Loucy (cell line): Measurements from ENCODE around the gene EIF4G3.

ENCODE experiments used
- H2AFZ ChIP-seq: fragments of 200-600 bp; sonication (generic); 2 replicates; pipeline ENCODE4 v1.6.0; 2016; ENCODE audit warnings: antibody characterized with exemption, mild to moderate bottlenecking, low read length, moderate library complexity
- H3F3A ChIP-seq: fragments of 200-600 bp; 2 replicates; pipeline ENCODE4 v1.6.0; 2016; ENCODE audit warnings: antibody characterized with exemption, low read depth, mild to moderate bottlenecking
- H3K27me3 ChIP-seq: fragments of 200-600 bp; sonication (generic); 2 replicates; pipeline ENCODE4 v1.6.1; 2014; ENCODE audit warnings: low read length, mild to moderate bottlenecking; ENCODE audit not compliant: insufficient read depth, poor library complexity, severe bottlenecking
- H3K36me3 ChIP-seq: fragments of 200-600 bp; sonication (generic); 2 replicates; pipeline ENCODE4 v1.6.1; 2016; ENCODE audit warnings: low read length; ENCODE audit not compliant: insufficient read depth
- H3K4me1 ChIP-seq: fragments of 200-600 bp; sonication (generic); 2 replicates; pipeline ENCODE4 v1.5.1; 2014; ENCODE audit warnings: low read length, mild to moderate bottlenecking; ENCODE audit not compliant: insufficient read depth, poor library complexity, severe bottlenecking
- H3K4me2 ChIP-seq: fragments of 200-600 bp; sonication (generic); 2 replicates; pipeline ENCODE4 v1.6.0; 2014; ENCODE audit warnings: antibody characterized with exemption, low read length, low read depth, mild to moderate bottlenecking; ENCODE audit not compliant: poor library complexity, severe bottlenecking
- H3K4me3 ChIP-seq: fragments of 200-600 bp; sonication (generic); 2 replicates; pipeline ENCODE4 v1.5.1; 2014; ENCODE audit warnings: low read length, mild to moderate bottlenecking, mixed read lengths; ENCODE audit not compliant: poor library complexity, severe bottlenecking
- H3K79me2 ChIP-seq: fragments of 200-600 bp; sonication (generic); 2 replicates; pipeline ENCODE4 v1.6.1; 2014; ENCODE audit warnings: low read length; ENCODE audit not compliant: insufficient read depth
- H3K9ac ChIP-seq: fragments of 200-600 bp; sonication (generic); 2 replicates; pipeline ENCODE4 v1.6.0; 2014; ENCODE audit warnings: mild to moderate bottlenecking, low read depth, low read length, moderate library complexity; ENCODE audit not compliant: poor library complexity, severe bottlenecking
- H3K9me2 ChIP-seq: fragments of 200-600 bp; sonication (generic); replicated peaks from 2 replicates; pipeline ENCODE4 v1.6.1; 2016; ENCODE audit warnings: low read depth, low read length, mixed read lengths
- H3K9me3 ChIP-seq: fragments of 200-600 bp; sonication (generic); 2 replicates; pipeline ENCODE4 v1.6.1; 2014; ENCODE audit warnings: mild to moderate bottlenecking, antibody characterized with exemption, low read length, low read depth; ENCODE audit not compliant: insufficient read depth
- H4K20me1 ChIP-seq: fragments of 200-600 bp; sonication (generic); 2 replicates; pipeline ENCODE4 v1.6.0; 2014; ENCODE audit warnings: antibody characterized with exemption, low read length, mild to moderate bottlenecking; ENCODE audit not compliant: insufficient read depth, poor library complexity, severe bottlenecking
- EZH2phosphoT487 ChIP-seq: fragments of 200-600 bp; IDR thresholded peaks from 2 replicates; pipeline ENCODE4 v1.6.1; 2018; ENCODE audit warnings: antibody characterized with exemption, mild to moderate bottlenecking, moderate library complexity, borderline replicate concordance
- TF ChIP-seq, protein P1 (sequence below): fragments of 200-600 bp; sonication (generic); conservative IDR thresholded peaks from 2 replicates; pipeline ENCODE4 v1.5.1; 2014; ENCODE audit warnings: mild to moderate bottlenecking, antibody characterized with exemption, low read length

EIF4G3 gene

DNA sequence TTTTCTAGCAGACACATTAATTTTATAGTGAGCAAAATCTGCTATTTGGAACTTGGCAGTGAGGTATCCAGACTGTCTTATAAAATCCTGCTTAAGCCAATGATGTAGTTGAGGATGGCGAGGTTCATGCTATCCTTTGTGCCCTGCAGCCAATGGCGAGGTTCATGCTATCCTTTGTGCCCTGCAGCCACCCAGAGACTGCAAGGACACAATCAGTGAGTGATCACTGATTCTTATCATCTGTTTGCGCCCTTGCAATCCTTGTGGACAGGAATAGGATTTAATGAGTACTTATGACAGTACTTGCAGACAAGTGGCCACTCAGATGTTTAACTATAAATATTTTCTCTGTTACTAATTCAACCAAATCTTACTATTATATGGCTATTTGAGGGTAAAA is 112.6 kb downstream of the EIF4G3 start:
- H3K9me2 ChIP-seq = no peaks in the 10 kb centered on the region
- H4K20me1 ChIP-seq = no peaks in the 10 kb centered on the region
- no peaks in the 10 kb centered on the region for H3K79me2 ChIP-seq
- no peak overlapping the region for H3K4me3 ChIP-seq
- no peaks in the 10 kb centered on the region for H3F3A ChIP-seq
- no peak for TF ChIP-seq EZH2phosphoT487
- TF ChIP-seq, protein P1, sequence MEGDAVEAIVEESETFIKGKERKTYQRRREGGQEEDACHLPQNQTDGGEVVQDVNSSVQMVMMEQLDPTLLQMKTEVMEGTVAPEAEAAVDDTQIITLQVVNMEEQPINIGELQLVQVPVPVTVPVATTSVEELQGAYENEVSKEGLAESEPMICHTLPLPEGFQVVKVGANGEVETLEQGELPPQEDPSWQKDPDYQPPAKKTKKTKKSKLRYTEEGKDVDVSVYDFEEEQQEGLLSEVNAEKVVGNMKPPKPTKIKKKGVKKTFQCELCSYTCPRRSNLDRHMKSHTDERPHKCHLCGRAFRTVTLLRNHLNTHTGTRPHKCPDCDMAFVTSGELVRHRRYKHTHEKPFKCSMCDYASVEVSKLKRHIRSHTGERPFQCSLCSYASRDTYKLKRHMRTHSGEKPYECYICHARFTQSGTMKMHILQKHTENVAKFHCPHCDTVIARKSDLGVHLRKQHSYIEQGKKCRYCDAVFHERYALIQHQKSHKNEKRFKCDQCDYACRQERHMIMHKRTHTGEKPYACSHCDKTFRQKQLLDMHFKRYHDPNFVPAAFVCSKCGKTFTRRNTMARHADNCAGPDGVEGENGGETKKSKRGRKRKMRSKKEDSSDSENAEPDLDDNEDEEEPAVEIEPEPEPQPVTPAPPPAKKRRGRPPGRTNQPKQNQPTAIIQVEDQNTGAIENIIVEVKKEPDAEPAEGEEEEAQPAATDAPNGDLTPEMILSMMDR = no peak
- peaks cover 9% of the 10 kb centered on the region for H3K4me1 ChIP-seq
- no peak overlapping the region for H3K4me2 ChIP-seq
- no peaks in the 10 kb centered on the region for H3K36me3 ChIP-seq
- H3K27me3 ChIP-seq = no peaks in the 10 kb centered on the region
- no peak overlapping the region for H2AFZ ChIP-seq
- H3K9me3 ChIP-seq = no peaks in the 10 kb centered on the region
- no peak overlapping the region for H3K9ac ChIP-seq

DNA sequence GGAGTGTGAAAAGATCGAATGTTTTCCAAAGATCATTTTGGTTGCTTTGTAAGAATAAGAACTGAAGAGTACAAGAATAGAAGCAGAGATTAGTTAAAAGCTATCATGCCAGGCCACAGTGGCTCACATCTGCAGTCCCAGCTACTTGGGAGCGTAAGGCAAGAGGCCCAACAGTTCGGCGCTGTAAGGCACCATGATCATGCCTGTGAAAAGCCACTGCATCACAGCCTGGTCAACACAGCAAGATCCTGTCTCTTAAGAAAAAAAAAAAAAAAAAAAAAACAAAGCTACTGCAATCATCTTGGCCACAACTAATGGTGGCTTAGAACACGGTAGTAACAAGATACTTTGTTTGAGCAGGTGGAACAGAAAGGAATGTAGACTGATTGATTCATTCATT is 116.2 kb downstream of the EIF4G3 start:
- H3K4me1 ChIP-seq = no peaks in the 10 kb centered on the region
- no peaks in the 10 kb centered on the region for H3K27me3 ChIP-seq
- no peak overlapping the region for H3K4me3 ChIP-seq
- H3F3A ChIP-seq = no peaks in the 10 kb centered on the region
- no peaks in the 10 kb centered on the region for H3K9me3 ChIP-seq
- H3K79me2 ChIP-seq = no peaks in the 10 kb centered on the region
- H3K9ac ChIP-seq = no peak overlapping the region
- H3K9me2 ChIP-seq = no peaks in the 10 kb centered on the region
- H3K4me2 ChIP-seq = no peak overlapping the region
- TF ChIP-seq, protein P1 = no peak
- no peak for TF ChIP-seq EZH2phosphoT487
- H3K36me3 ChIP-seq = no peaks in the 10 kb centered on the region
- H2AFZ ChIP-seq = no peak overlapping the region
- H4K20me1 ChIP-seq = no peaks in the 10 kb centered on the region

DNA sequence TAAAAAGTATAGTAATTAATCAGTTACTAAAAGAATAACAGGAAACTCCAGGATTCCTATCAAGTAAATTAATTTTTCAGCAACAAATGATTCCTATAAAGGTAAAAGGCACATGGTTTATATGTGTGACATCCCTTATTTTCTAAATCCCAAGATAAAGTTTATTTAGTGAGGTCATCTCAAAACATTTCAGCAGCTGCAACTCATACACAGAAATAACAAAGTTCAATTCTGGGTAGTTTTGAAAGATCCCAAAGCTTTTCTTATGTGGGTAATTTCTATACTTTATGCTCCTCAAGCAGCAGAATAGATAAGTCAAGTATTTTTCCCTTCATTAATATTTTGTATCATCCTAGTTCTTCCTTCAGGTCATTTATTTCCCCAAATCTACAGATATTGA is 117.7 kb downstream of the EIF4G3 start:
- H3K4me1 ChIP-seq = no peaks in the 10 kb centered on the region
- H3K36me3 ChIP-seq = no peaks in the 10 kb centered on the region
- H4K20me1 ChIP-seq = no peaks in the 10 kb centered on the region
- H3K4me2 ChIP-seq = no peak overlapping the region
- H3K9me2 ChIP-seq = no peaks in the 10 kb centered on the region
- no peaks in the 10 kb centered on the region for H3F3A ChIP-seq
- no peak overlapping the region for H3K9ac ChIP-seq
- no peak overlapping the region for H2AFZ ChIP-seq
- no peaks in the 10 kb centered on the region for H3K9me3 ChIP-seq
- H3K27me3 ChIP-seq = no peaks in the 10 kb centered on the region
- no peaks in the 10 kb centered on the region for H3K79me2 ChIP-seq
- H3K4me3 ChIP-seq = no peak overlapping the region
- TF ChIP-seq, protein P1 = no peak
- no peak for TF ChIP-seq EZH2phosphoT487
